A673 (cell line): ENCODE data around the gene IGFBP2.

Experiments used
- EZH2 ChIP-seq: fragments of 200-600 bp; sonication (generic); IDR thresholded peaks from 2 replicates; pipeline ENCODE4 v1.6.1; 2017; ENCODE audit warnings: borderline replicate concordance, low read depth, mild to moderate bottlenecking, mixed read lengths, antibody characterized with exemption, low read length; ENCODE audit not compliant: poor library complexity, severe bottlenecking
- TF ChIP-seq, protein P1 (sequence below): fragments of 300-800, 200-600 bp; sonication (generic); conservative IDR thresholded peaks from 2 replicates; pipeline ENCODE4 v1.5.1; 2017; ENCODE audit warnings: low read depth, mild to moderate bottlenecking, antibody characterized with exemption, low read length, moderate library complexity, mixed read lengths

DNA sequence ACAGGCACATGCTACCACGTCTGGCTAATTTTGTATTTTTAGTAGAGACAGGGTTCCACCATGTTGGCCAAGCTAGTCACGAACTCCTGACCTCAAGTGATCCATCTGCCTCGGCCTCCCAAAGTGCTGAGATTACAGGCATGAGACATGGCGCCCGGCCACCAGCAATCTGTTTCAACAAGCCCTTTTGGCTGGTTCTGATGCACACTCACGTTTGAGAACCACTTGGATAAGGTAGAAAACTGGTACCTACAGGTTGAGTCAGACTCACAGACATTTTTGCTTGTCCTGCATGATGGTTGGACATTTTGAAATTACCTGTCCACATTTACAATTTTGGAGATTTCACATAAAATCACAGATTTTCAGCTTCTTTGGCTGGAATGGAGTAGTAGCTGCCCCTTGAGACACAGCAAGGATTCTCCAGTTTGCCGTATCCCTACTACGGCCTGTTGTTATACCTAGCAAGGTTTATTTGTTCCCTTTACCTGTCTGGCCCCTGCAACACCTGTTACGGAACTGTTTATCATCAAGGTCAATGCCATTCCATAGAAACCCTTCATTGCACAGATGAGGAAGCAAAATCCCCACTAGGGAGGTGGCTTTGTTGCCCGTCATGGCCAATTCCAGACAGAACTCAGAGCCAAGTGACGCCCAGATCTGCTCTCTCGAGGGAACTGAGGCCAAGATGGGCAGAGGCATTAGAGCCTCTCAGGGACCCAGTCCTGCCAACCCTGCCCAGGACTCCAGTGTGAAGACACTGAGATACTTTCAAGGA lies 31.4 kb upstream of the IGFBP2 start:
- TF ChIP-seq, protein P1, sequence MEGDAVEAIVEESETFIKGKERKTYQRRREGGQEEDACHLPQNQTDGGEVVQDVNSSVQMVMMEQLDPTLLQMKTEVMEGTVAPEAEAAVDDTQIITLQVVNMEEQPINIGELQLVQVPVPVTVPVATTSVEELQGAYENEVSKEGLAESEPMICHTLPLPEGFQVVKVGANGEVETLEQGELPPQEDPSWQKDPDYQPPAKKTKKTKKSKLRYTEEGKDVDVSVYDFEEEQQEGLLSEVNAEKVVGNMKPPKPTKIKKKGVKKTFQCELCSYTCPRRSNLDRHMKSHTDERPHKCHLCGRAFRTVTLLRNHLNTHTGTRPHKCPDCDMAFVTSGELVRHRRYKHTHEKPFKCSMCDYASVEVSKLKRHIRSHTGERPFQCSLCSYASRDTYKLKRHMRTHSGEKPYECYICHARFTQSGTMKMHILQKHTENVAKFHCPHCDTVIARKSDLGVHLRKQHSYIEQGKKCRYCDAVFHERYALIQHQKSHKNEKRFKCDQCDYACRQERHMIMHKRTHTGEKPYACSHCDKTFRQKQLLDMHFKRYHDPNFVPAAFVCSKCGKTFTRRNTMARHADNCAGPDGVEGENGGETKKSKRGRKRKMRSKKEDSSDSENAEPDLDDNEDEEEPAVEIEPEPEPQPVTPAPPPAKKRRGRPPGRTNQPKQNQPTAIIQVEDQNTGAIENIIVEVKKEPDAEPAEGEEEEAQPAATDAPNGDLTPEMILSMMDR: no peak
- no peak for TF ChIP-seq EZH2
